Activated T-cell treated with anti-CD3 and anti-CD28 coated beads, Interleukin-2, amount 50 U/mL, for 4 hours (primary cell): ENCODE results near the gene TM2D3. TPM values are rescaled to one million over a fixed set of nuclear protein-coding genes. Genes with fewer than 3 reads are reported as not detected.

ENCODE experiments used
- ATAC-seq, 2 donors: fragments of 200-7000 bp; cut with Tn5 transposase; one replicate each; pipeline ENCODE4 v1.10.0; 2021
- DNase-seq: peaks from one replicate; pipeline ENCODE4 v3.0.0-alpha.2; 2020
- H3K27me3 Mint-ChIP-seq: one replicate; pipeline ENCODE4 v1.8.0; 2021; ENCODE audit warnings: low read depth, mixed read lengths
- H3K36me3 Mint-ChIP-seq: one replicate; pipeline ENCODE4 v1.8.0; 2022; ENCODE audit warnings: mixed read lengths; ENCODE audit not compliant: insufficient read depth
- H3K4me1 Mint-ChIP-seq: one replicate; pipeline ENCODE4 v1.8.0; 2021; ENCODE audit warnings: low read depth, mixed read lengths
- H3K4me3 Mint-ChIP-seq: one replicate; pipeline ENCODE4 v1.8.0; 2021; ENCODE audit warnings: mild to moderate bottlenecking, moderate library complexity, mixed read lengths
- H3K9me3 Mint-ChIP-seq: one replicate; pipeline ENCODE4 v1.8.0; 2021; ENCODE audit warnings: mixed read lengths
- total RNA-seq, 3 donors: library from RNA; stranded (reverse); gene quantifications; one replicate each; pipeline ENCODE4 v1.2.1, GENCODE V29; 2021

Gene TM2D3
- total RNA-seq, 3 donors from 2014 or later: 75.5 to 89.8 (median 81.7) TPM

- Mint-ChIP-seq H3K27me3 (no peaks in the 10 kb centered on the region), H3K9me3 (peaks cover 6% of the 10 kb centered on the region), H3K36me3 (peaks cover 49% of the 10 kb centered on the region), H3K4me3 (no peak overlapping the region), H3K4me1 (peaks cover 32% of the 10 kb centered on the region)
- no peak for DNase-seq
- ATAC-seq: no peak
Observed at GRCh38 chr15:101623367-101624304, 28.5 kb downstream of the TM2D3 start.

- ATAC-seq: no peak
Observed at GRCh38 chr15:101621961-101622360, 30.2 kb downstream of the TM2D3 start.

GRCh38 chr15:101620671-101621070 lies 31.5 kb downstream of the TM2D3 start:
- Mint-ChIP-seq H3K36me3 (peaks cover 49% of the 10 kb centered on the region), H3K4me3 (no peak overlapping the region), H3K9me3 (peaks cover 6% of the 10 kb centered on the region), H3K4me1 (peaks cover 29% of the 10 kb centered on the region), H3K27me3 (no peaks in the 10 kb centered on the region)
- ATAC-seq: no peak
- DNase-seq: no peak

More at GRCh38 chr15:101621961-101622360, 30.2 kb downstream of the TM2D3 start:
- peaks cover 32% of the 10 kb centered on the region for H3K4me1 Mint-ChIP-seq
- peaks cover 52% of the 10 kb centered on the region for H3K36me3 Mint-ChIP-seq
- H3K4me3 Mint-ChIP-seq: no peak overlapping the region
- H3K27me3 Mint-ChIP-seq: no peaks in the 10 kb centered on the region
- peaks cover 6% of the 10 kb centered on the region for H3K9me3 Mint-ChIP-seq
- no peak for DNase-seq

- Mint-ChIP-seq H3K4me1 (peaks cover 27% of the 10 kb centered on the region), H3K27me3 (no peaks in the 10 kb centered on the region), H3K36me3 (peaks cover 43% of the 10 kb centered on the region), H3K4me3 (no peak overlapping the region), H3K9me3 (peaks cover 6% of the 10 kb centered on the region)
- DNase-seq: no peak
- no peak for ATAC-seq
Observed at GRCh38 chr15:101619615-101619865, 32.6 kb downstream of the TM2D3 start.

- no peak for DNase-seq
- Mint-ChIP-seq H3K27me3 (no peaks in the 10 kb centered on the region), H3K4me1 (peaks cover 23% of the 10 kb centered on the region), H3K4me3 (no peak overlapping the region), H3K9me3 (peaks cover 6% of the 10 kb centered on the region), H3K36me3 (peaks cover 37% of the 10 kb centered on the region)
- ATAC-seq: no peak
Observed at GRCh38 chr15:101618851-101619614, 33.1 kb downstream of the TM2D3 start.

GRCh38 chr15:101618076-101618475 lies 34.1 kb downstream of the TM2D3 start:
- Mint-ChIP-seq H3K4me1 (peaks cover 16% of the 10 kb centered on the region), H3K4me3 (no peak overlapping the region), H3K9me3 (peaks cover under 1% of the 10 kb centered on the region), H3K36me3 (peaks cover 30% of the 10 kb centered on the region), H3K27me3 (no peaks in the 10 kb centered on the region)
- DNase-seq (no peak), ATAC-seq (no peak)

GRCh38 chr15:101617390-101617965 lies 34.7 kb downstream of the TM2D3 start:
- ATAC-seq (no peak), DNase-seq (no peak)
- Mint-ChIP-seq H3K4me3 (no peak overlapping the region), H3K9me3 (no peaks in the 10 kb centered on the region), H3K36me3 (peaks cover 26% of the 10 kb centered on the region), H3K4me1 (peaks cover 12% of the 10 kb centered on the region), H3K27me3 (no peaks in the 10 kb centered on the region)

- DNase-seq: no peak
- H3K9me3 Mint-ChIP-seq: no peaks in the 10 kb centered on the region
- H3K27me3 Mint-ChIP-seq: no peaks in the 10 kb centered on the region
- peaks cover 2% of the 10 kb centered on the region for H3K4me1 Mint-ChIP-seq
- ATAC-seq: no peak
- H3K4me3 Mint-ChIP-seq: no peak overlapping the region
- H3K36me3 Mint-ChIP-seq: peaks cover 19% of the 10 kb centered on the region
Observed at GRCh38 chr15:101615986-101616848, 36.0 kb downstream of the TM2D3 start.

GRCh38 chr15:101615414-101615985 lies 36.7 kb downstream of the TM2D3 start:
- H3K36me3 Mint-ChIP-seq: peaks cover 12% of the 10 kb centered on the region
- no peaks in the 10 kb centered on the region for H3K27me3 Mint-ChIP-seq
- H3K9me3 Mint-ChIP-seq: no peaks in the 10 kb centered on the region
- ATAC-seq (no peak), DNase-seq (no peak)
- H3K4me1 Mint-ChIP-seq: no peaks in the 10 kb centered on the region
- H3K4me3 Mint-ChIP-seq: no peak overlapping the region

- DNase-seq (no peak), ATAC-seq (no peak)
- Mint-ChIP-seq H3K4me1 (no peaks in the 10 kb centered on the region), H3K9me3 (no peaks in the 10 kb centered on the region), H3K36me3 (peaks cover 8% of the 10 kb centered on the region), H3K27me3 (no peaks in the 10 kb centered on the region), H3K4me3 (no peak overlapping the region)
Observed at GRCh38 chr15:101614761-101615160, 37.4 kb downstream of the TM2D3 start.

GRCh38 chr15:101614001-101614585 lies 38.1 kb downstream of the TM2D3 start:
- ATAC-seq: no peak
- Mint-ChIP-seq H3K36me3 (peaks cover 8% of the 10 kb centered on the region), H3K27me3 (no peaks in the 10 kb centered on the region), H3K4me3 (no peak overlapping the region), H3K9me3 (no peaks in the 10 kb centered on the region), H3K4me1 (no peaks in the 10 kb centered on the region)
- DNase-seq: no peak

- DNase-seq: no peak
- Mint-ChIP-seq H3K36me3 (peaks cover 6% of the 10 kb centered on the region), H3K4me1 (no peaks in the 10 kb centered on the region), H3K27me3 (no peaks in the 10 kb centered on the region), H3K4me3 (no peak overlapping the region), H3K9me3 (no peaks in the 10 kb centered on the region)
- ATAC-seq: no peak
Observed at GRCh38 chr15:101613130-101614000, 38.8 kb downstream of the TM2D3 start.

- no peak for DNase-seq
- Mint-ChIP-seq H3K4me1 (no peaks in the 10 kb centered on the region), H3K36me3 (peaks cover 6% of the 10 kb centered on the region), H3K27me3 (no peaks in the 10 kb centered on the region), H3K9me3 (no peaks in the 10 kb centered on the region), H3K4me3 (no peak overlapping the region)
- no peak for ATAC-seq
Observed at GRCh38 chr15:101612676-101613075, 39.5 kb downstream of the TM2D3 start.
